NT2/D1 (cell line): Measurements from ENCODE around the gene FRS3.

Source experiments
- SUZ12 ChIP-seq: IDR thresholded peaks from 2 replicates; pipeline ENCODE4 v1.6.1; 2011; ENCODE audit not compliant: insufficient read length, insufficient read depth; ENCODE audit errors: extremely low read depth
- YY1 ChIP-seq: IDR thresholded peaks from 2 replicates; pipeline ENCODE4 v1.6.1; 2011; ENCODE audit not compliant: insufficient read length, insufficient read depth

DNA sequence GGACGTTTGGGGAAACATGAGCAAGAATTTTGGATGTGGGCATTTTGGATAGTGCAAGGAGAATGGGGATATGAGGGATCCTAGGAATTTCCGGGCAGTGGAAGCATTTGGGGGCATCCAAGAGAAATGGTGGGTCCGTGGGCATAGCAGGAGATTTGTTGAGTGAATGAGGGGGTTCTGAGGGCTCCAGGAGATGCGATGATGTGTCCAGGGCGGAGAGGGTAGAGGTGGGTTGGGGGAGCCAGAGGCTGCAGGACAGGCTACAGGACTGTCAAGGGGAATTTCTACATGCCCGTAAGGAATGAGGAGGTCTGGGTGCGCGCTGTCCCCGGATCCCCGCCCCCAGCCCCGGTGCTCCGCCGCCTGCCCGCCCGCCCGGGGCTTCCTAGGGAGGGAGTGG is 364 bp downstream of the FRS3 start:
- TF ChIP-seq SUZ12, result no peak
- TF ChIP-seq YY1, result no peak
